ENCODE results near the gene CMTR1.

DNA sequence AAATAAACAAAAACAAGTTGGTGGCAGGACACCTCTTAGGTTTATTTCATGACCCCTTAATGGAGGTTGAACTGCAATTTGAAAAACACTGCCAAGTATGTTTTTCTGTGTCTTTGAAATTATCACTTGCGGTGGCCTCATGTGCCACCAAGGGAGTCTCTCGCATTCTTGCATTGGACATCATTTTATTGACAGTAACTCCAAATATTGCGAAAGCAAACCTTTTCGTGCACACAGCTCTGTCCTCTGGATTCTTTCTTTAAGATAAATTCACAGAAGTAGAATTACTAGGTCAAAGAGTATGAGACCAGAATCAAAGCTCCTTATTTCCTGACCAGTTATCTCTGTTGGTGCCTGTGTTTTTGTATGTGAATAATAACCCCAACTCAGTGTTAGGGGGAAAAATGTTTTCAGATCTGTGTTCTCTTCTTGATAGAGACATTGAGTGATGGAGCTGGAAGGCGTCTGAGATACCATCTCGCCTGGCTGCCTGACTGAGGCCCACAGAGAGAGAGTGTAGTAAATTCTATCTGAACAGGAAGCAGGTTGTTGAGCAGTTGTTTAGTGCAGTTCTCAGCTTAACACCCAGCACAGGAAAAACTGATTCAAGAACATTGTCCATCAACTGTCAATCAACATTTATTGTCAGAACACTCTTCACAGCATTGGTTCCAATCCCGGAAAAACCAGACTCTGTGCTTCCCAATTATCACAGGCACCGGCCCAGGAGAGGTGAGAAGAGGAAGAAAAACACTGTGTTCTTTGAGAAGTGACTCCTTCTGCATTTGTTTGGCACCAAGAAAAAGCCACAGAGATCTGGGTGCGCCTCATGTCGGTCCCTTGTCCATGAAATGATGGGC is 68.8 kb downstream of the CMTR1 start:
- TF ChIP-seq, protein P1, sequence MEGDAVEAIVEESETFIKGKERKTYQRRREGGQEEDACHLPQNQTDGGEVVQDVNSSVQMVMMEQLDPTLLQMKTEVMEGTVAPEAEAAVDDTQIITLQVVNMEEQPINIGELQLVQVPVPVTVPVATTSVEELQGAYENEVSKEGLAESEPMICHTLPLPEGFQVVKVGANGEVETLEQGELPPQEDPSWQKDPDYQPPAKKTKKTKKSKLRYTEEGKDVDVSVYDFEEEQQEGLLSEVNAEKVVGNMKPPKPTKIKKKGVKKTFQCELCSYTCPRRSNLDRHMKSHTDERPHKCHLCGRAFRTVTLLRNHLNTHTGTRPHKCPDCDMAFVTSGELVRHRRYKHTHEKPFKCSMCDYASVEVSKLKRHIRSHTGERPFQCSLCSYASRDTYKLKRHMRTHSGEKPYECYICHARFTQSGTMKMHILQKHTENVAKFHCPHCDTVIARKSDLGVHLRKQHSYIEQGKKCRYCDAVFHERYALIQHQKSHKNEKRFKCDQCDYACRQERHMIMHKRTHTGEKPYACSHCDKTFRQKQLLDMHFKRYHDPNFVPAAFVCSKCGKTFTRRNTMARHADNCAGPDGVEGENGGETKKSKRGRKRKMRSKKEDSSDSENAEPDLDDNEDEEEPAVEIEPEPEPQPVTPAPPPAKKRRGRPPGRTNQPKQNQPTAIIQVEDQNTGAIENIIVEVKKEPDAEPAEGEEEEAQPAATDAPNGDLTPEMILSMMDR (IDR thresholded peaks at IDR 0.05) = no peak
- TF ChIP-seq POLR2AphosphoS5 (IDR thresholded peaks at IDR 0.05; ENCODE audit: low read depth, low read length) (no peak), SIN3A (IDR thresholded peaks at IDR 0.05; ENCODE audit: borderline replicate concordance, insufficient read depth, low read depth, low read length) (no peak)

All from Panc1 (cell line).